Measurements from ENCODE around the gene M1AP.

- TF ChIP-seq CTCF (conservative IDR thresholded peaks at IDR 0.05 in 1 of 2, IDR thresholded peaks at IDR 0.05 in 1 of 2; ENCODE audit: low read depth in 1 of 2, low read length in 2 of 2), result no peak
- no peak for TF ChIP-seq EZH2 (IDR thresholded peaks at IDR 0.05; ENCODE audit: low read length, missing control alignments)
Measured at GRCh38 chr2:74583504-74583903, 64.6 kb downstream of the M1AP start.

Measured in fibroblast of lung (primary cell).